HG02571 (cell line): Measurements from ENCODE around the gene PCDH9.

ENCODE experiments used
- ATAC-seq: cut with Tn5 transposase; IDR thresholded peaks from one replicate; pipeline ENCODE4 v1.9.1; 2021; ENCODE audit warnings: mild to moderate bottlenecking, moderate library complexity; ENCODE audit not compliant: unreplicated experiment

The PCDH9 gene

GRCh38 chr13:67168384-67168783 lies 61.8 kb downstream of the PCDH9 start:
- ATAC-seq, result no peak

DNA sequence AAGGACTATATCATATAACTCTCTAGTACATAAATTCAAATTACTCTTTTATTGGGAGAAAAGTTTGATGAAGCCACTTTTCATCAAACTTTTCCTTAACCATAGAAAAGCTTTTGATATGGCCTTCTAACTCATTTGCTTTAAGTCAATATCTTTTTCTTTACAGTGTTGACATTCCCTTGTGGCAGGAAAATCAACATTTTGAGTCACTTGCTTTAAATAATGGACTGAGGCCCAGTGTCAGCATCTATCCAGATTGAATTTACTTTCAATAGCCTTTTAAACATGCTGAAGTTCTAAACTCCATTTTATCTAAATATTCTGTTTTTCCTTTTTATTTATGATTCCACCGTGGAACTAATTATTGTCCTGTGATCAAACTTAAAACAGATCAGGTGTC lies 62.7 kb downstream of the PCDH9 start:
- no peak for ATAC-seq

- ATAC-seq, result no peak
Measured at GRCh38 chr13:67161176-67161575, 69.0 kb downstream of the PCDH9 start.

GRCh38 chr13:67158903-67159302 lies 71.2 kb downstream of the PCDH9 start:
- ATAC-seq, result no peak

DNA sequence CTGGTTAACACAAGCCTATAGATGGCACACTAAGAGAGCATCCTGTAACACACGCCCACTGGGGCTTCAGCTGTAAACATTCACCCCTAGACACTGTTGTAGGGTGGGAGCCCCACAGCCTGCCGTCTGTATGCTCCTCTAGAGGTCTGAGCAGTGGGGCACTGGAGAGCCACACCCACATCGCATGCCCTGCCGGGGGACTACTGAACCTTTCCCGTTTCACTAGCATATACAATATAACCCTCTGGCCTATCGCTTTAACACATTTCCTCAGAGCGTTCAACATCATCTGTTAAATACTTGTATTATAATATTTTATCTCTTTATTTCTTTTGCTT lies 73.4 kb downstream of the PCDH9 start:
- ATAC-seq, result no peak

GRCh38 chr13:67155898-67156722 lies 74.0 kb downstream of the PCDH9 start:
- ATAC-seq, result no peak

DNA sequence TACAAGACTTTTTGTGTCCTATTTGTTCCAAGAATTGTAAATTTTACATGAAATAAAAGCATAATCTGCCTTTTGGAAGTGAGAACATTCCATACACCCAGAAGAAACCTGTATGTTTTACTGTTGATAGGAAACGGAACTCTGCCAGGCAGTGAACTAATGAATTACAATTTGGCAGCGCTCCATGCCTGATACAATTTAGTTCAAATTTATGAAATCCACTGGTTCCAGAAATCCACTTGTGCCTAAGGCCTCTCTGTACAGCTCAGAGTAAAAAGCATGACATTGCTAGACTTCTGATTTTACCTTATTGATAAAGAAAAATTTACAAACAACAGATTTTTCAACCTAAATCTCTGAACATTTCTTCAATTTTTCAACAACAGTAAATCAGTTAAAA lies 78.1 kb downstream of the PCDH9 start:
- no peak for ATAC-seq

DNA sequence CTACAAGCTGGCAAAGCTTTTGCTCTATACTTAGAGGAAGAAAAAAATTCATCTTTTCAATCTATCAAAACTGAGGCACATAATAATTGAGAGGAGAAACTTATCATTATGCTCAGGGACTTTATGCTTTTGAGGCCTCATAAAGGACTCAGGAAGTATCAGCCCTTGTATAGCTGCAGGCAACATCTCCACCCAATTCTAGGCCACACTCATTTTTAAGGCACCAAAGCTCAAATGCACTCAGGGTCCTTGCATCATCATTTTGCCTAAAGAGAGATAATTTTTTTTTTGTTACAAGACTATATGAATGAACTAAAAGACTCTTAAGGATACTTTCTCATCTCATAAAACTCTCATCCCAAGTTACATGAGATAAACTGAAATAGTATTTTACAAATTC lies 78.5 kb downstream of the PCDH9 start:
- ATAC-seq, result no peak

DNA sequence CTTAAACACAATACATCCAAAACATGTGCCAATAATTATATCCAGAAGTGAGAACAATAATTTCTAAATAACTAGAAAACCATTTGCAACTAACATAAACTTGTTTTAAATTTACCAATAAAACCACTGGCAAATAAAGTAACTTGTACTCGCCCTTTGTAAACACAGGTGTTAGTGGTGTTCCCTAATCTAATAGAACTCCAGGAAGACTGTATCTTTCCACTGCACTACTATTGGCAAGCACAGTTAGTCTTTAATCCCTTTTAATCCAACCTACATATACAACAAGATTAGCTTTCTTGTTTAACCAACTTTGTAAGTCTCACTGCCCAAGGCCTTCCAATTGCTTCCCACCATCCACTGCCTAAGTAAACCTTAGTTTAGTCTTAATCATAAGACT lies 79.5 kb downstream of the PCDH9 start:
- ATAC-seq, result no peak

GRCh38 chr13:67148161-67148571 lies 82.0 kb downstream of the PCDH9 start:
- no peak for ATAC-seq

- ATAC-seq, result no peak
Measured at GRCh38 chr13:67147342-67148133, 82.6 kb downstream of the PCDH9 start.

DNA sequence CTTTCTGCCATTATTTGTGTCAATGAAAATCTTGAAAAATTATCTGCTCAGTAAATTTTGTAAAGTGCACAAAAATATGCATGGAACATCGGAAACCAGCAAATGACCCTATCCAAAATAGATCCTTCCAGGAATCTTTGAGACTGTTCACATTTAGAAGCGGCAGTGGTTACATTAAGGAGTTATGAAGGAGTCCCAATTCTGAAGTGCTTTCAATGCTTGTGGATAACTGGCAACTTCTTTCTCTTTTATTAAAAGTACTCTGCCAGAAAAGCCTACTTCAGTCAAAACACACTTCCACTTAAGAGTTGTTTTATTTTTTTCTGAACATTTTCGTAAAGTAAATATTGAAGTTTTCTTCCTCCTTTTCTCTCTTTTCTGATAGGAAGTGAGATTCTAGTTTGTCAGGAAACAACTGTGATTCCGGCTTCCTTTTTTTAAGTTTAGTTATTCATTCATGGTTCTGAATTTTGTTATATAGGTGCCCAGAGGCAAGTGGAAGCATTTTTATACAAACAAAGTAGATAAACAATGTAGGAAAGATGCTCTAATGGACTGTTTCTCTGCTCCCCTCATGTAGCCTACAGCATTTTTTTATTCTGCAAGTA lies 83.5 kb downstream of the PCDH9 start:
- no peak for ATAC-seq

DNA sequence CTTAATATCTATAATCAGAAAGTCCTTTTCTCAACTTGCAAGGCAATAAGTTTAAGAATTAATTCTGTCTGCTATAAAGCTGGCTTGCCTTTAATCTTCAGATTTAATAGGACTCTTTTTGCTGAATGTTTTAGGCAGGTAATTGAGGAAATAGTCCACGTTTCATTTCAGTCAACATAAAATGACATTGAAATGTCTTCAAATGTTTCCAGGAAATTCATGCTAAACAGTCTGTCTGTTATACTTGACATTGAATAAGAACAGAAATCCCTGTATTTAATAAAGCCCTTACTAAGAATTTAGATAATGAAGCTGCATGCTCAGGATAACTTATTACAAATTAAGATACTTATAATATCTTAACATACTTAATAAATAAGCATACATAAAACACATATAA lies 84.2 kb downstream of the PCDH9 start:
- ATAC-seq, result no peak

GRCh38 chr13:67143544-67144115 lies 86.5 kb downstream of the PCDH9 start:
- no peak for ATAC-seq

DNA sequence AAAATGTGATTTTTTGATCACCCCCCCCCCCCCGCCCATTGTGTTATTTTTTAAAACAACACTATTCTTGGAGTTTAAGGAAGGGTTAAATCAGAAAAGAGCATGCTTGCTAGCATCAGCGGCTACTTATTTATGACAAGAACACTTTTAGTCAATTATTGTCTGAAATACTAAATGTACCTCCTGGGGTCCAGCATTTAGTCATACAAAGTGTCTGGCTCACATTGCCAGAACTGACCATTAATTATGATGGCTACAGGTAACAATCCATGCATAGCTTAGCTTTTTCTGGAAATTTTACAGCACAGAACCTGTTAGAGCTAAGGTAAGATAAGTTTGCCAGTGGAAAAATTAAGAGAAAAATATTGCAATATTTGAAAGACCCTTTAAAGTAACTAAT lies 90.1 kb downstream of the PCDH9 start:
- ATAC-seq, result no peak

GRCh38 chr13:67139551-67139950 lies 90.6 kb downstream of the PCDH9 start:
- no peak for ATAC-seq

DNA sequence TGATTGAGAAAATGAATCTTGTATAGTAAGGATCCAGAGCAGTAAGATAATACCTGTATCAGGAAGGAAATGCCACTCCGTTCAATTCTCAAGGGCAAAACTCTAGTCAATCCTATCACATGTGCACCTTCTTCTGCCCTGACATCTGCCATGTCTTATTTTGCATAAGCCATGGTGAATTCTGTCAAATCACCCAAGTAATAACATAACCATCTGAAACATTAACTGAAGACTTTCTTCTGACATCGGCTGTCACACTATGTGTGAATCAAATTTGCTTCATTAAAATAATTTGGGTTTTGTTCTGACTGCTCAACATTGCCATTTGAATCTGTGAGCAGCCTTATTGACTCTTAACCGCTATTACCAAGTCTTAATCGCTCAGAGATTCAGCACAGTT lies 91.2 kb downstream of the PCDH9 start:
- ATAC-seq, result no peak

- no peak for ATAC-seq
Measured at GRCh38 chr13:67137044-67137735, 92.9 kb downstream of the PCDH9 start.

DNA sequence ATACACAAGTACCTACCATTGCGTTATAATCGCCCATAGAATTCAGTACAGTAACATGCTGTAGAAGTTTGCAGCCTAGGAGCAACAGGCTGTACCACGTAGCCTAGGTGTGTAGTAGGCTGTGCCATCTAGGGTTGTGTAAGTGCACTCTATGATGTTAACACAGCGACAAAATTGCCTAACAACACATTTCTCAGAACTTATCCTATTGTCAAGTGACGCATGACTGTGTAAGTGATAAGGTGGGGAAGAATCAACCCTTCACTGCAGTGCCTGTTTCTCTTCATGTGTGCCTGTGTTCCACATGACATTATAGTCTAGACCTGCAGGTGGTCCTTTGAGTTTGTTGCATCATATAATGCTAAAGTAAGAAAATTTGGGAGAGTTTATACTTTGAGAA lies 94.0 kb downstream of the PCDH9 start:
- ATAC-seq, result no peak

GRCh38 chr13:67135356-67135755 lies 94.8 kb downstream of the PCDH9 start:
- no peak for ATAC-seq
